Testis (tissue), 3 donors: Measurements from ENCODE around the gene LRP1. TPM values are rescaled to one million over a fixed set of nuclear protein-coding genes. Genes with fewer than 3 reads are reported as not detected.
A peak's percentile ranks its signal among the peaks of the same experiment; 100 is the strongest.

ENCODE experiments used
- DNase-seq: peaks from one replicate; pipeline ENCODE4 v3.0.0-alpha.2; 2019
- H3K27ac ChIP-seq, 2 donors: fragments of 200-600 bp; sonication (generic); one replicate each; pipeline ENCODE4 v1.5.1; 2019
- H3K27me3 ChIP-seq: fragments of 200-600 bp; sonication (generic); one replicate; pipeline ENCODE4 v1.5.1; 2019
- H3K36me3 ChIP-seq: fragments of 200-600 bp; sonication (generic); one replicate; pipeline ENCODE4 v1.5.1; 2017; ENCODE audit warnings: low read depth; ENCODE audit errors: missing control alignments
- H3K4me1 ChIP-seq: fragments of 200-600 bp; sonication (generic); one replicate; pipeline ENCODE4 v1.5.1; 2019
- H3K4me3 ChIP-seq, 2 donors: fragments of 200-600 bp; sonication (generic); one replicate each; pipeline ENCODE4 v1.5.1; 2017 to 2019
- H3K9me3 ChIP-seq: fragments of 200-600 bp; sonication (generic); one replicate; pipeline ENCODE4 v1.5.1; 2017
- CTCF ChIP-seq, 3 experiments: fragments of 450-650 bp in 2 of 3; fragments of 200-600 bp in 1 of 3; sonication (generic) in 1 of 3; IDR thresholded peaks; one replicate each; pipeline ENCODE4 v1.5.1; 2016 to 2019; ENCODE audit warnings: antibody characterized with exemption in 3 of 3, mild to moderate bottlenecking in 2 of 3, moderate library complexity in 1 of 3
- POLR2A ChIP-seq: fragments of 450-650 bp; IDR thresholded peaks from one replicate; pipeline ENCODE4 v1.6.1; 2017; ENCODE audit warnings: antibody characterized with exemption, mild to moderate bottlenecking, moderate library complexity
- WGBS, 2 donors: methylation state at CpG; one replicate each; pipeline ENCODE4 v1.1.5; 2018; 5-methylcytosine and 5-hydroxymethylcytosine counted together
- intact Hi-C: fragments of 100-400 bp; cut with DNase I; formaldehyde crosslinking; loops from one replicate; pipeline ENCODE4 v1.15.1; 2023; ENCODE audit warnings: low total_unique reads
- polyA plus RNA-seq: library from polyadenylated mRNA; stranded (reverse); fragments of 350-450 nt; fragmentation: Illumina TruSeq; extraction: RNeasy Lipid Tissue Mini Kit (QIAGEN cat#74804); gene quantifications from one replicate; pipeline ENCODE4 v1.2.3, GENCODE V29; 2014; ENCODE audit warnings: low read depth, low replicate concordance; ENCODE audit not compliant: insufficient read depth
- total RNA-seq, 2 donors: library from RNA; depleted of rRNA; stranded (reverse); fragments of >200 nt; gene quantifications; one replicate each; pipeline ENCODE4 v1.2.3, GENCODE V29; 2016

Gene LRP1
- total and polyA plus RNA-seq, 3 donors from 2014 or later, result 82.4 to 200 (median 135) TPM

DNA sequence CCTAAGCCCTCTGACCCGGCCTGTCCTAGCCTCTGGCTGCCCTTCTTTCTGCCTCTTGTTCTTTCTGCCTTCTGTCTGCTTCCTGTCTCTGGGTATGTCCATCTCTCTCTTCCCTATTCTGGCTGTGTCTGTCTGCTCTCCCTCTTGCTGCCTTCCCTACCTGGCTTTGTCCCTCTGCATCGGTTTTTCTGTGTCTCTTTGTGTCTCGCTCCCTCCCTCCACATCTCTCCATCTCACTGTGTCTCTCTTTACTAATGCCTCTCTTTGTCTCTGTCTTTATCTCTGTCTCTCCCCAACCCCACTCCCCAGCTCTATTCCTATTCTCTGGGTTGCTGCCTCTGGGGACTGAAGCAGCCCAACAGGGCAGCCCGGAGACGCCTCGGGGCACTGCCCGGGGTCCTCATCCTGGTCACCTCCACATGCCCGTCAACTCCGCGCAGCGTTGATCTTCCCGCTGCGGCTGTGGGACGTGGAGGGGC lies 111.3 kb downstream of the LRP1 start:
- WGBS, 2 donors, result 3 to 4% methylated on average over 11 to 14 of the region's 14 CpGs
- no peak for DNase-seq
- Histone ChIP-seq H3K4me3 (peak overlapping the region; percentile 1 to 43), H3K4me1 (peaks cover 34% of the 10 kb centered on the region), H3K27ac (no peak overlapping the region), H3K36me3 (no peaks in the 10 kb centered on the region), H3K9me3 (no peaks in the 10 kb centered on the region), H3K27me3 (no peaks in the 10 kb centered on the region)
- TF ChIP-seq POLR2A (no peak), CTCF (IDR thresholded peaks at IDR 0.05) (no peak)
- intact Hi-C loops, result no loop called here

DNA sequence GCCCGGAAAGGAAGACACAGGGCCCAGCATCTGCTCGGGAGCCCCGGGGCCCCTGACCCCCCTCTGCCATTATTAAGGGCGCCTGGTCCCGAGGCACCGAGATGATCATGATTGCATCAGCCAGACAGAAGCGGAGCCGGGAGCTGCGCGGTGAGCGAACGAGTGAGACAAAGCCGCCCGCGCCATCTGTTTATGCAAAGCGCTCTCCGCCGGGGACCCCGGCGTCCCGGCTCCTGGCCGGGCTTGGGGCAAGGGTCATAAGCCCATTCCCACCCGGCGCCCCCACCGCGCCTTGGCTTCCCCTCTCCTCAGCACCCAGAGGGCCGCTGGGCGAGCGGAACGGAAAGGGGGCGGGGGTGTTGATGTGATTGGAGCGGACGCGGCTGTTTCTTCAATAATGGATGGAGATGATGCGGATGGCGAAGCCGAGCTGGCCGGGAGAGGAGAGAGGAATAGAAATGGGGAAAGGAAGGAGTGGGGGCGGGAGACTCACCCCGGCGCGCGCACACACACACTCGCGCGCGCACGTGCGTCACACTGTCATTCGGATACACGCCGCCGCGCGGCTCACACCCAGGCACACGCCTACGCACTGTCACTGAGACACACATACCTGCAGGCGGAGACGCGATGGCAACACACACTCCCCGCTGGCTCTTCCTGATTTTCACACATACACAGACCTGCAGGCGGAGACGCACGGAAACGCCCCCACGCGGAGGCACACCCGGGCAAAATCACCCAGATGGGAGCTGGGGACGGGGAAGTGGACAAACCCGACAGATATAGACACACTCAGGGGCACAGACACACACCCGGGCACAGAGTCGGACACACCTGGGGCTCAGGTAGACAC lies 112.0 kb downstream of the LRP1 start:
- DNase-seq, result no peak
- Histone ChIP-seq H3K27ac (no peak overlapping the region), H3K27me3 (no peaks in the 10 kb centered on the region), H3K4me3 (peak overlapping the region; percentile 1 to 43), H3K36me3 (no peaks in the 10 kb centered on the region), H3K9me3 (no peaks in the 10 kb centered on the region), H3K4me1 (peaks cover 34% of the 10 kb centered on the region)
- WGBS, 2 donors, result 1 to 4% methylated on average over 29 to 72 of the region's 72 CpGs
- TF ChIP-seq CTCF (IDR thresholded peaks at IDR 0.05) (no peak), POLR2A (no peak)
- intact Hi-C loops, result no loop called here

DNA sequence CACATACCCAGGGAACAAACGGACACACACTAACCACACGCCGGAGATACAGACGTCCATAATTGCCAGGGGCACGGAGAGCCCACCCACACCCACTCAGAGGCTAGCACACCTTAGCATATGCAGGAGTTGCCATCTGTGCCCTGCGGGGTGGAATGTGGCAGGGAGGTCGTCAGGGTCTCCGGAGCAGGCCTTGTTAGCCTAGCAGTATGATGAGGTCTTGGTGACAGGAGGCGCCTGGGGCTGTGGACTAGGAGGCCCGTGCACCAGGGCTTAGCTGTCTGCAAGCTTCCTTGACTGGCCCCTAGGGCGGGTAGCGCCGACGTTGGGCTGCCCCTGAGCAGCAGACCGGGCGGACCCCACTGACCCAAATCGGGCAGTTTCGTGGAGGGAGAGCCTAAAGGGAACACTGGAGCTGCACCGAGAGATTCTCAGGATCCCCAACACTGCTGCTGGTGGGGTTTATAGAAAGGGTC lies 112.7 kb downstream of the LRP1 start:
- no peak overlapping the region for H3K4me3 ChIP-seq
- no peak overlapping the region for H3K27ac ChIP-seq
- DNase-seq, result no peak
- H3K36me3 ChIP-seq, result no peaks in the 10 kb centered on the region
- H3K9me3 ChIP-seq, result no peaks in the 10 kb centered on the region
- peaks cover 34% of the 10 kb centered on the region for H3K4me1 ChIP-seq
- no peaks in the 10 kb centered on the region for H3K27me3 ChIP-seq
- TF ChIP-seq CTCF (IDR thresholded peaks at IDR 0.05) (no peak), POLR2A (no peak)
- 25 to 33% methylated on average over 3 to 16 of the region's 19 CpGs for WGBS, 2 donors
- intact Hi-C loops, result no loop called here

- no peak for DNase-seq
- Histone ChIP-seq H3K4me3 (no peak overlapping the region), H3K4me1 (peaks cover 34% of the 10 kb centered on the region), H3K36me3 (no peaks in the 10 kb centered on the region), H3K9me3 (no peaks in the 10 kb centered on the region), H3K27ac (no peak overlapping the region), H3K27me3 (no peaks in the 10 kb centered on the region)
- WGBS, 2 donors, result 21 to 28% methylated on average over 46 to 48 of the region's 48 CpGs
- TF ChIP-seq POLR2A (no peak), CTCF (IDR thresholded peaks at IDR 0.05) (no peak)
- intact Hi-C loops, result no loop called here
Measured at GRCh38 chr12:57241402-57242310, 113.4 kb downstream of the LRP1 start.
